OCI-LY3 (cell line): ENCODE data around the gene SH2B2.

Experiments used
- CTCF ChIP-seq: fragments of 200-600, 300-600 bp; sonication (generic); IDR thresholded peaks from 2 replicates; pipeline ENCODE4 v1.5.1; 2014; ENCODE audit warnings: antibody characterized with exemption, low read length, low read depth
- EZH2phosphoT487 ChIP-seq: fragments of 200-600 bp; shearing (Covaris generic); IDR thresholded peaks from 2 replicates; pipeline ENCODE4 v1.6.1; 2018; ENCODE audit warnings: antibody characterized with exemption, mixed run types, low read depth

- TF ChIP-seq CTCF, result no peak
- TF ChIP-seq EZH2phosphoT487, result no peak
Measured at GRCh38 chr7:102273749-102274712, 12.6 kb upstream of the SH2B2 start.
